SK-N-SH treated with all-trans-retinoic acid at 6 μM for 48 hours (cell line): ENCODE measurements around the gene CSRNP2.

Source experiments
- ATAC-seq: fragments of 200-7000 bp; cut with Tn5 transposase; 3 replicates; pipeline ENCODE4 v1.9.1; 2020; ENCODE audit warnings: mild to moderate bottlenecking, moderate library complexity
- ARNTL ChIP-seq: fragments of 450-650 bp; formaldehyde crosslinking; IDR thresholded peaks from 2 replicates; pipeline ENCODE4 v1.5.0; 2020; ENCODE audit warnings: low read depth, mild to moderate bottlenecking, moderate library complexity, borderline replicate concordance
- BACH2 ChIP-seq: fragments of 250-450 bp; sonication (Bioruptor Pico); IDR thresholded peaks from 2 replicates; pipeline ENCODE4 v1.9.0; 2021; ENCODE audit warnings: mild to moderate bottlenecking, borderline replicate concordance
- CSDC2 ChIP-seq: fragments of 250-450 bp; sonication (Bioruptor Pico); IDR thresholded peaks from 2 replicates; pipeline ENCODE4 v1.5.0; 2020; ENCODE audit warnings: mild to moderate bottlenecking, moderate library complexity
- ESRRG ChIP-seq: fragments of 250-450 bp; sonication (Bioruptor Pico); IDR thresholded peaks from 2 replicates; pipeline ENCODE4 v1.6.1; 2021; ENCODE audit warnings: mild to moderate bottlenecking
- ISL1 ChIP-seq: fragments of 250-450 bp; sonication (Bioruptor Pico); IDR thresholded peaks from 2 replicates; pipeline ENCODE4 v2.1.2; 2022; ENCODE audit warnings: mild to moderate bottlenecking, moderate library complexity
- OSR1 ChIP-seq: fragments of 250-450 bp; sonication (Bioruptor Pico); IDR thresholded peaks from 2 replicates; pipeline ENCODE4 v1.8.0; 2022; ENCODE audit warnings: moderate library complexity, mild to moderate bottlenecking, inconsistent platforms
- PPARA ChIP-seq: fragments of 250-450 bp; sonication (Bioruptor Pico); IDR thresholded peaks from 2 replicates; pipeline ENCODE4 v1.5.0; 2020; ENCODE audit warnings: mild to moderate bottlenecking, borderline replicate concordance
- RARB ChIP-seq: fragments of 250-450 bp; sonication (Bioruptor Pico); IDR thresholded peaks from 2 replicates; pipeline ENCODE4 v1.8.0; 2021; ENCODE audit warnings: mild to moderate bottlenecking, moderate library complexity
- SNAI2 ChIP-seq: fragments of 250-450 bp; sonication (Bioruptor Pico); IDR thresholded peaks from 2 replicates; pipeline ENCODE4 v1.5.0; 2020; ENCODE audit warnings: mild to moderate bottlenecking, moderate library complexity
- TOX ChIP-seq: fragments of 250-450 bp; sonication (Bioruptor Pico); IDR thresholded peaks from 2 replicates; pipeline ENCODE4 v1.8.0; 2021; ENCODE audit warnings: mild to moderate bottlenecking, moderate library complexity, borderline replicate concordance
- ZC3H10 ChIP-seq: fragments of 250-450 bp; sonication (Bioruptor Pico); IDR thresholded peaks from 2 replicates; pipeline ENCODE4 v1.5.1; 2021; ENCODE audit warnings: mild to moderate bottlenecking, moderate library complexity
- ZFP3 ChIP-seq: fragments of 250-450 bp; sonication (Bioruptor Pico); IDR thresholded peaks from 2 replicates; pipeline ENCODE4 v1.5.0; 2020; ENCODE audit warnings: mild to moderate bottlenecking, moderate library complexity
- ZFP30 ChIP-seq: fragments of 450-650 bp; formaldehyde crosslinking; IDR thresholded peaks from 2 replicates; pipeline ENCODE4 v1.5.0; 2022; ENCODE audit warnings: mild to moderate bottlenecking, moderate library complexity
- ZNF565 ChIP-seq: fragments of 450-650 bp; formaldehyde crosslinking; conservative IDR thresholded peaks from 2 replicates; pipeline ENCODE4 v1.5.0; 2020; ENCODE audit warnings: low read depth, mild to moderate bottlenecking, moderate library complexity
- ZNF70 ChIP-seq: fragments of 450-650 bp; formaldehyde crosslinking; IDR thresholded peaks from 2 replicates; pipeline ENCODE4 v1.5.0; 2020; ENCODE audit warnings: mild to moderate bottlenecking, moderate library complexity
- ZNF8 ChIP-seq: fragments of 450-650 bp; formaldehyde crosslinking; IDR thresholded peaks from 2 replicates; pipeline ENCODE4 v1.5.0; 2020; ENCODE audit warnings: mild to moderate bottlenecking, moderate library complexity
- TF ChIP-seq, protein P1 (sequence below): fragments of 250-450 bp; sonication (Bioruptor Pico); IDR thresholded peaks from 2 replicates; pipeline ENCODE4 v1.5.1; 2020; ENCODE audit warnings: low read depth, mild to moderate bottlenecking, moderate library complexity
- TF ChIP-seq, protein P2 (sequence below): fragments of 250-450 bp; sonication (Bioruptor Pico); IDR thresholded peaks from 2 replicates; pipeline ENCODE4 v1.8.0; 2020; ENCODE audit warnings: mild to moderate bottlenecking, moderate library complexity, borderline replicate concordance
- TF ChIP-seq, protein P3 (sequence below): fragments of 250-450 bp; sonication (Bioruptor Pico); IDR thresholded peaks from 2 replicates; pipeline ENCODE4 v1.5.1; 2021; ENCODE audit warnings: mild to moderate bottlenecking, moderate library complexity
- TF ChIP-seq, protein P4 (sequence below): fragments of 250-450 bp; sonication (Bioruptor Pico); IDR thresholded peaks from 2 replicates; pipeline ENCODE4 v1.5.0; 2020; ENCODE audit warnings: mild to moderate bottlenecking, moderate library complexity
- TF ChIP-seq, protein P5 (sequence below): fragments of 250-450 bp; sonication (Bioruptor Pico); IDR thresholded peaks from 2 replicates; pipeline ENCODE4 v1.8.0; 2021; ENCODE audit warnings: low read depth, mild to moderate bottlenecking, moderate library complexity, borderline replicate concordance

Gene CSRNP2

DNA sequence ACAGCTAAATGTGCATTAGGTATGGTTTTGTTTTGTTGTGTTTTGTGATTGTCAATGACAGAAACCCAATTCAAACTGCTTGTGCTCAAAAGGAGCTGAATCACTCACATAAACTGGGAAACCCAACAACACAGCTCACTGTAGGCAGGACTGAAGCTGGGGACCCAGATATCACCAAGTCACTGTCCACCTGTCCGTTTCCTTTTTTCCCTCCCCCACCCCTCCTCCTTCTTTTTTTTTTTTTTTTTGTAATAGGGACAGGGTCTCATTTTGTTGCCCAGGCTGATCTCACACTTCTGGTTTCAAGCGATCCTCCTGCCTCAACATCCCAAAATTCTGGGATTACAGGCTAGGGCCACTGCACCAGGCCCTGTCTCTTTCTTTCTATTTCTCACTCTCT, 50.3 kb downstream of the CSRNP2 start:
- no peak for ATAC-seq

DNA sequence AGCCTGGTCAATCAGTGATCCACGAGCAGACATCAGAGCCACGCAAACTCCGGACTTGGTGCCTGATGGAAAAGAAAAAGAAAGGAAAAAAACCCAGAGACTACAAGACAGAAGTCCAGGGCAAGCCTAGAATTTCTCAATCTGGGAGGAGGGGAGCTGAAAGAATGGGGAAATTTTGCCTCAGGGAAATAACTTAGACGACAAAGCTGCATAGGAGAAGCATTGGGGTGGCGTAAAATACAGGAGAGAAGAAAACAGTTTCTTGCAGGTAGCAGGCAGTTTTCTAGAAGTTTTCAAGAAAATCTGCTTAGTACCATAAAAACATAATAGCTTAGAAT, 54.6 kb downstream of the CSRNP2 start:
- ATAC-seq = no peak
- TF ChIP-seq ZFP30 = no peak
- TF ChIP-seq BACH2 (CRISPR knock-in tag) = no peak
- no peak for TF ChIP-seq ZNF70
- no peak for TF ChIP-seq ZNF8 (CRISPR knock-in tag)
- TF ChIP-seq TOX (CRISPR knock-in tag) = no peak
- no peak for TF ChIP-seq ZC3H10 (CRISPR knock-in tag)
- TF ChIP-seq ZFP3 (CRISPR knock-in tag) = no peak
- TF ChIP-seq, protein P1, sequence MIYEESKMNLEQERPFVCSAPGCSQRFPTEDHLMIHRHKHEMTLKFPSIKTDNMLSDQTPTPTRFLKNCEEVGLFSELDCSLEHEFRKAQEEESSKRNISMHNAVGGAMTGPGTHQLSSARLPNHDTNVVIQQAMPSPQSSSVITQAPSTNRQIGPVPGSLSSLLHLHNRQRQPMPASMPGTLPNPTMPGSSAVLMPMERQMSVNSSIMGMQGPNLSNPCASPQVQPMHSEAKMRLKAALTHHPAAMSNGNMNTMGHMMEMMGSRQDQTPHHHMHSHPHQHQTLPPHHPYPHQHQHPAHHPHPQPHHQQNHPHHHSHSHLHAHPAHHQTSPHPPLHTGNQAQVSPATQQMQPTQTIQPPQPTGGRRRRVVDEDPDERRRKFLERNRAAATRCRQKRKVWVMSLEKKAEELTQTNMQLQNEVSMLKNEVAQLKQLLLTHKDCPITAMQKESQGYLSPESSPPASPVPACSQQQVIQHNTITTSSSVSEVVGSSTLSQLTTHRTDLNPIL (CRISPR knock-in tag) = no peak
- TF ChIP-seq, protein P2, sequence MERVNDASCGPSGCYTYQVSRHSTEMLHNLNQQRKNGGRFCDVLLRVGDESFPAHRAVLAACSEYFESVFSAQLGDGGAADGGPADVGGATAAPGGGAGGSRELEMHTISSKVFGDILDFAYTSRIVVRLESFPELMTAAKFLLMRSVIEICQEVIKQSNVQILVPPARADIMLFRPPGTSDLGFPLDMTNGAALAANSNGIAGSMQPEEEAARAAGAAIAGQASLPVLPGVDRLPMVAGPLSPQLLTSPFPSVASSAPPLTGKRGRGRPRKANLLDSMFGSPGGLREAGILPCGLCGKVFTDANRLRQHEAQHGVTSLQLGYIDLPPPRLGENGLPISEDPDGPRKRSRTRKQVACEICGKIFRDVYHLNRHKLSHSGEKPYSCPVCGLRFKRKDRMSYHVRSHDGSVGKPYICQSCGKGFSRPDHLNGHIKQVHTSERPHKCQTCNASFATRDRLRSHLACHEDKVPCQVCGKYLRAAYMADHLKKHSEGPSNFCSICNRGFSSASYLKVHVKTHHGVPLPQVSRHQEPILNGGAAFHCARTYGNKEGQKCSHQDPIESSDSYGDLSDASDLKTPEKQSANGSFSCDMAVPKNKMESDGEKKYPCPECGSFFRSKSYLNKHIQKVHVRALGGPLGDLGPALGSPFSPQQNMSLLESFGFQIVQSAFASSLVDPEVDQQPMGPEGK (CRISPR knock-in tag) = no peak
- no peak for TF ChIP-seq OSR1 (CRISPR knock-in tag)
- no peak for TF ChIP-seq CSDC2 (CRISPR knock-in tag)
- TF ChIP-seq ESRRG (CRISPR knock-in tag) = no peak

More for the DNA sequence above, 50.3 kb downstream of the CSRNP2 start:
- TF ChIP-seq, protein P2 (CRISPR knock-in tag) = no peak
- TF ChIP-seq BACH2 (CRISPR knock-in tag) = no peak
- TF ChIP-seq, protein P3, sequence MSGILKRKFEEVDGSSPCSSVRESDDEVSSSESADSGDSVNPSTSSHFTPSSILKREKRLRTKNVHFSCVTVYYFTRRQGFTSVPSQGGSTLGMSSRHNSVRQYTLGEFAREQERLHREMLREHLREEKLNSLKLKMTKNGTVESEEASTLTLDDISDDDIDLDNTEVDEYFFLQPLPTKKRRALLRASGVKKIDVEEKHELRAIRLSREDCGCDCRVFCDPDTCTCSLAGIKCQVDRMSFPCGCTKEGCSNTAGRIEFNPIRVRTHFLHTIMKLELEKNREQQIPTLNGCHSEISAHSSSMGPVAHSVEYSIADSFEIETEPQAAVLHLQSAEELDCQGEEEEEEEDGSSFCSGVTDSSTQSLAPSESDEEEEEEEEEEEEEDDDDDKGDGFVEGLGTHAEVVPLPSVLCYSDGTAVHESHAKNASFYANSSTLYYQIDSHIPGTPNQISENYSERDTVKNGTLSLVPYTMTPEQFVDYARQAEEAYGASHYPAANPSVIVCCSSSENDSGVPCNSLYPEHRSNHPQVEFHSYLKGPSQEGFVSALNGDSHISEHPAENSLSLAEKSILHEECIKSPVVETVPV (CRISPR knock-in tag) = no peak
- TF ChIP-seq ZC3H10 (CRISPR knock-in tag) = no peak
- TF ChIP-seq ARNTL (CRISPR knock-in tag) = no peak
- TF ChIP-seq ZNF565 = no peak
- TF ChIP-seq OSR1 (CRISPR knock-in tag) = no peak
- TF ChIP-seq SNAI2 = no peak
- TF ChIP-seq, protein P4, sequence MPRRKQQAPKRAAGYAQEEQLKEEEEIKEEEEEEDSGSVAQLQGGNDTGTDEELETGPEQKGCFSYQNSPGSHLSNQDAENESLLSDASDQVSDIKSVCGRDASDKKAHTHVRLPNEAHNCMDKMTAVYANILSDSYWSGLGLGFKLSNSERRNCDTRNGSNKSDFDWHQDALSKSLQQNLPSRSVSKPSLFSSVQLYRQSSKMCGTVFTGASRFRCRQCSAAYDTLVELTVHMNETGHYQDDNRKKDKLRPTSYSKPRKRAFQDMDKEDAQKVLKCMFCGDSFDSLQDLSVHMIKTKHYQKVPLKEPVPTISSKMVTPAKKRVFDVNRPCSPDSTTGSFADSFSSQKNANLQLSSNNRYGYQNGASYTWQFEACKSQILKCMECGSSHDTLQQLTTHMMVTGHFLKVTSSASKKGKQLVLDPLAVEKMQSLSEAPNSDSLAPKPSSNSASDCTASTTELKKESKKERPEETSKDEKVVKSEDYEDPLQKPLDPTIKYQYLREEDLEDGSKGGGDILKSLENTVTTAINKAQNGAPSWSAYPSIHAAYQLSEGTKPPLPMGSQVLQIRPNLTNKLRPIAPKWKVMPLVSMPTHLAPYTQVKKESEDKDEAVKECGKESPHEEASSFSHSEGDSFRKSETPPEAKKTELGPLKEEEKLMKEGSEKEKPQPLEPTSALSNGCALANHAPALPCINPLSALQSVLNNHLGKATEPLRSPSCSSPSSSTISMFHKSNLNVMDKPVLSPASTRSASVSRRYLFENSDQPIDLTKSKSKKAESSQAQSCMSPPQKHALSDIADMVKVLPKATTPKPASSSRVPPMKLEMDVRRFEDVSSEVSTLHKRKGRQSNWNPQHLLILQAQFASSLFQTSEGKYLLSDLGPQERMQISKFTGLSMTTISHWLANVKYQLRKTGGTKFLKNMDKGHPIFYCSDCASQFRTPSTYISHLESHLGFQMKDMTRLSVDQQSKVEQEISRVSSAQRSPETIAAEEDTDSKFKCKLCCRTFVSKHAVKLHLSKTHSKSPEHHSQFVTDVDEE = no peak

DNA sequence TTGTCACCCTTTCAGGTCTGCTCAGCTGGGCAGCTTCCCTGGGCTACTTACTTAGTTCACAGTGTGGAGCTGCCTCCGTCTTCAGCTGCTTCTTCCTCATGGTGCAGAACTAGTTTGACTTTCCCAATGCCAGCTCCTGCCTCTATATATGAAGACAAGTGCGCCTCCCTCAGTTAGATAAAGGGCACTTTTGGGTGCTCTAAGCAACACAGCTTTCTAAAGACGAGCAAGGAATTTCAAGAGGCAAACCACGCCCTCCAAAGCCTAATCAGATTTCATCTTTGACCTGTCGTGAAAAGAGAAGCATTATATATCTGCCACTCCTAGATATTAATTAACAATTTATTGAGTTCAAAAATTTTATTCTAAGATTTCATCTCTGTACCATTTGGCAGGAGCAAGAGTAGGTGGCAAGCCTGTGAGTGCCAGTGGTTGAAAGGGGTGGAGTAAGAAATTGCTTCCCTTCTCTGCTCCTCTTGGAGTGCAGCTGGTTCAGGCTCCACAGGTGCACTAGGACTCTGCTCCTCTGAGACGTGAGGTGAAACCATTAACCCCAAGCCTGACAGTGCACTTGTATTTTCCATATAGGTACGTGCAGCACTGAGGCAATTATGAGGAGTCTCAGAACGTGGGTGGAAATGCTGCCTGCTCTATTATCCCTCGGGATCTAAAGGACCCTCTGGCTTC, 55.1 kb downstream of the CSRNP2 start:
- peak; percentile 15; the same call in 2 of the 3 replicates for ATAC-seq
- TF ChIP-seq ISL1 (CRISPR knock-in tag) (no peak), ZC3H10 (CRISPR knock-in tag) (no peak), ZNF565 (no peak), ZNF8 (CRISPR knock-in tag) (no peak), PPARA (no peak), RARB (CRISPR knock-in tag) (no peak), CSDC2 (CRISPR knock-in tag) (no peak), ZNF70 (no peak), SNAI2 (no peak)
- TF ChIP-seq, protein P5, sequence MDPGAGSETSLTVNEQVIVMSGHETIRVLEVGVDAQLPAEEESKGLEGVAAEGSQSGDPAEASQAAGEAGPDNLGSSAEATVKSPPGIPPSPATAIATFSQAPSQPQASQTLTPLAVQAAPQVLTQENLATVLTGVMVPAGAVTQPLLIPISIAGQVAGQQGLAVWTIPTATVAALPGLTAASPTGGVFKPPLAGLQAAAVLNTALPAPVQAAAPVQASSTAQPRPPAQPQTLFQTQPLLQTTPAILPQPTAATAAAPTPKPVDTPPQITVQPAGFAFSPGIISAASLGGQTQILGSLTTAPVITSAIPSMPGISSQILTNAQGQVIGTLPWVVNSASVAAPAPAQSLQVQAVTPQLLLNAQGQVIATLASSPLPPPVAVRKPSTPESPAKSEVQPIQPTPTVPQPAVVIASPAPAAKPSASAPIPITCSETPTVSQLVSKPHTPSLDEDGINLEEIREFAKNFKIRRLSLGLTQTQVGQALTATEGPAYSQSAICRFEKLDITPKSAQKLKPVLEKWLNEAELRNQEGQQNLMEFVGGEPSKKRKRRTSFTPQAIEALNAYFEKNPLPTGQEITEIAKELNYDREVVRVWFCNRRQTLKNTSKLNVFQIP (CRISPR knock-in tag) = no peak
- TF ChIP-seq, protein P4 = no peak
- TF ChIP-seq, protein P1 (CRISPR knock-in tag) = no peak
